ENCODE measurements around the gene PACRG.

The PACRG gene

DNA sequence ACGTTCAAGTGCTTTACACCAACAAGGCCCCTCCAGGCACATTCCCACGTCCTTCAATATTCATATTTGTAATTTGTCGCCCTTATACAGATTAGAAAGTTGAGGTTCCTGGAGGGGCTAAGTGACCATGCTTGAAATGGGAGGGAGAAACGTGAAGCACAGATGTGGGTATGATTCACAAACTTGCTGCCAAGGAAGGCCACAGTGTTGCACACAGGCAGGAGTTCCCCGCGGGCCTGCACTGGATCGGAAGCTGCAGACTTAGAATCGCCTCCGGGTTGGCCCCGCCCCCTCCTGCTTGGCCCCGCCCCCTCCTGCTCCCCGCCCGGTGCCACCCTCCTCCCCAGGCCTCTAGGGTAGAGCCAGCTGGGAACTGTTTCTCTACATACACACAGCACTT, 628.5 kb downstream of the PACRG start:
- ATAC-seq (no peak), DNase-seq (ENCODE audit: low spot score in 2 of 2) (no peak)
- Mint-ChIP-seq H3K9me3 (no peaks in the 10 kb centered on the region), H3K4me1 (no peaks in the 10 kb centered on the region), H3K27ac (no peak overlapping the region), H3K36me3 (no peaks in the 10 kb centered on the region), H3K4me3 (no peak overlapping the region)

- ATAC-seq = no peak
- Mint-ChIP-seq H3K9me3 (no peaks in the 10 kb centered on the region), H3K4me1 (no peaks in the 10 kb centered on the region), H3K27ac (no peak overlapping the region), H3K36me3 (no peaks in the 10 kb centered on the region), H3K4me3 (no peak overlapping the region)
- no peak for DNase-seq (ENCODE audit: low spot score in 2 of 2)
Observed at GRCh38 chr6:163356743-163357142, 629.0 kb downstream of the PACRG start.

DNA sequence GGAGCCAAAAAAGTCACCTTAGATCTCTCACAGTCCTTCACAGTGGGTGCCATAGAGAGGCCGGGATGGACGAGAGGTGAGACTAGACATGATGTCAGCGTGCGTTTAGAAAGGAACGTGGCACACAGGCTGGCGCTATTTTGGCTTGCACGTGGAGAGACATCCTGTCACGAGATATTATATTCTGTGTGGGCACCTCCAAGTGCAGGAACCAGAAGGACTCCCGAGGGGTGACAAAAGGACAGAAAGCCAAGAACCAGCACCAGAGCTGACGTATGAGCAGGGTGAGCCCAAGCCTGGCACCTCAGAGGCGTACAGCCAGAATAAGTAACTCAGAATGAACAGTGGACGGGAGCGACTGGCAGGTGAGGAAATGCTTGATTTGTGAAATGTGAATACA, 636.9 kb downstream of the PACRG start:
- H3K9me3 Mint-ChIP-seq = no peaks in the 10 kb centered on the region
- DNase-seq (ENCODE audit: low spot score in 2 of 2) (no peak), ATAC-seq (no peak)
- H3K36me3 Mint-ChIP-seq = no peaks in the 10 kb centered on the region
- no peak overlapping the region for H3K27ac Mint-ChIP-seq
- no peak overlapping the region for H3K4me3 Mint-ChIP-seq
- H3K4me1 Mint-ChIP-seq = peaks cover 3% of the 10 kb centered on the region
